Esophagus squamous epithelium (tissue), 5 donors: Measurements from ENCODE around the gene MACC1. TPM values are rescaled to one million over a fixed set of nuclear protein-coding genes. Genes with fewer than 3 reads are reported as not detected.
"Not testable (repeated sequence)": the region's sequence is repeated elsewhere in the genome, so short reads cannot be mapped to it uniquely, and the experiment has no call there.

Experiments
- DNase-seq: peaks from one replicate; lab custom pipeline; 2025; lab: John Stamatoyannopoulos, UW
- H3K27ac ChIP-seq, 4 donors: fragments of 200-600 bp; sonication (generic); one replicate each; pipeline ENCODE4 v1.5.1; 2016 to 2019; ENCODE audit warnings: mild to moderate bottlenecking in 1 of 4
- H3K27me3 ChIP-seq, 4 donors: fragments of 200-600 bp; sonication (generic); 1 replicate in 3 of 4; 2 replicates in 1 of 4; pipeline versions ENCODE4 v1.5.1 to v1.6.0; 2017 to 2021; ENCODE audit warnings: antibody characterized with exemption in 1 of 4
- H3K36me3 ChIP-seq, 3 donors: fragments of 200-600 bp; sonication (generic); one replicate each; pipeline ENCODE4 v1.5.1; 2016 to 2019
- H3K4me1 ChIP-seq, 3 donors: fragments of 200-600 bp; sonication (generic); one replicate each; pipeline ENCODE4 v1.5.1; 2017 to 2019
- H3K4me3 ChIP-seq, 4 donors: fragments of 200-600 bp; sonication (generic); 1 replicate in 3 of 4; 2 replicates in 1 of 4; pipeline ENCODE4 v1.5.1; 2016 to 2019; ENCODE audit warnings: mild to moderate bottlenecking in 2 of 4, moderate library complexity in 1 of 4
- H3K9me3 ChIP-seq, 3 donors: fragments of 200-600 bp; sonication (generic); one replicate each; pipeline ENCODE4 v1.5.1; 2016 to 2019
- POLR2A ChIP-seq, 4 donors: fragments of 450-650 bp; IDR thresholded peaks; one replicate each; pipeline ENCODE4 v1.6.1; 2017; ENCODE audit warnings: antibody characterized with exemption in 4 of 4, mild to moderate bottlenecking in 4 of 4, moderate library complexity in 3 of 4
- WGBS, 2 donors: methylation state at CpG; one replicate each; pipeline ENCODE4 v1.1.5; 2018; 5-methylcytosine and 5-hydroxymethylcytosine counted together
- intact Hi-C: fragments of 100-400 bp; cut with DNase I; formaldehyde crosslinking; loops from one replicate; pipeline ENCODE4 v1.15.0; 2022
- total RNA-seq, 4 donors: library from RNA; depleted of rRNA; stranded (reverse); fragments of >200 nt; gene quantifications; one replicate each; pipeline ENCODE4 v1.1.0, GENCODE V29; 2016
- TF ChIP-seq, protein P1 (sequence below), 6 experiments: fragments of 450-650 bp in 4 of 6; fragments of 200-600 bp in 2 of 6; sonication (generic) in 2 of 6; IDR thresholded peaks; one replicate each; pipeline ENCODE4 v1.5.1; 2016 to 2019; ENCODE audit warnings: antibody characterized with exemption in 6 of 6, mild to moderate bottlenecking in 4 of 6, moderate library complexity in 4 of 6
- donor health status: DM: yes; HTN: yes; CAD: no.

Gene MACC1
- total RNA-seq, 4 donors from 2014 or later, result 17.4 to 32.8 (median 23.2) TPM

DNA sequence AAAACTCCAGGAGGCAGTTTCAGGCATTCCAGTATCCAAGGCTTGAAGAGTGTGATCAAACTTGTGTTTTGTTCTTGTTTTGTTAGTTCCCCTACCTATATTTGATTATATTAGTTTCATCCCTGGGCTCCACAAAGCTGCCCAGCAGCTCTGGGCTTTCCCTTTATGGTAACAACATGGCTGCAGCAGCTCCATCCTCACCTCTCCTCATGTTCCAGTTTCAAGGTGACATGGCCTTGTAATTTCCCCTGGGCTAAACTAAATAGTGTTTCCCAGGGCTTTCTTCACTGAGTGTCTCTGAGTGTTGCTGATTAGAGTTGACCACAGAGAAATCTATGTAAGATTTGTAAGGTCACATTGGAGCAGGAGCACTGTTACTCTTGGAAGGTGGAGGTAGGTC lies 83.4 kb downstream of the MACC1 start:
- intact Hi-C loops, result no loop called here
- H3K27me3 ChIP-seq, result no peaks in the 10 kb centered on the region
- no peak for TF ChIP-seq POLR2A (IDR thresholded peaks at IDR 0.05)
- TF ChIP-seq, protein P1, sequence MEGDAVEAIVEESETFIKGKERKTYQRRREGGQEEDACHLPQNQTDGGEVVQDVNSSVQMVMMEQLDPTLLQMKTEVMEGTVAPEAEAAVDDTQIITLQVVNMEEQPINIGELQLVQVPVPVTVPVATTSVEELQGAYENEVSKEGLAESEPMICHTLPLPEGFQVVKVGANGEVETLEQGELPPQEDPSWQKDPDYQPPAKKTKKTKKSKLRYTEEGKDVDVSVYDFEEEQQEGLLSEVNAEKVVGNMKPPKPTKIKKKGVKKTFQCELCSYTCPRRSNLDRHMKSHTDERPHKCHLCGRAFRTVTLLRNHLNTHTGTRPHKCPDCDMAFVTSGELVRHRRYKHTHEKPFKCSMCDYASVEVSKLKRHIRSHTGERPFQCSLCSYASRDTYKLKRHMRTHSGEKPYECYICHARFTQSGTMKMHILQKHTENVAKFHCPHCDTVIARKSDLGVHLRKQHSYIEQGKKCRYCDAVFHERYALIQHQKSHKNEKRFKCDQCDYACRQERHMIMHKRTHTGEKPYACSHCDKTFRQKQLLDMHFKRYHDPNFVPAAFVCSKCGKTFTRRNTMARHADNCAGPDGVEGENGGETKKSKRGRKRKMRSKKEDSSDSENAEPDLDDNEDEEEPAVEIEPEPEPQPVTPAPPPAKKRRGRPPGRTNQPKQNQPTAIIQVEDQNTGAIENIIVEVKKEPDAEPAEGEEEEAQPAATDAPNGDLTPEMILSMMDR (IDR thresholded peaks at IDR 0.05), result no peak
- DNase-seq, result no peak
- no peaks in the 10 kb centered on the region for H3K36me3 ChIP-seq
- no peak overlapping the region for H3K4me3 ChIP-seq
- H3K4me1 ChIP-seq, result no peaks in the 10 kb centered on the region
- no peak overlapping the region for H3K27ac ChIP-seq
- H3K9me3 ChIP-seq, result no peaks in the 10 kb centered on the region

DNA sequence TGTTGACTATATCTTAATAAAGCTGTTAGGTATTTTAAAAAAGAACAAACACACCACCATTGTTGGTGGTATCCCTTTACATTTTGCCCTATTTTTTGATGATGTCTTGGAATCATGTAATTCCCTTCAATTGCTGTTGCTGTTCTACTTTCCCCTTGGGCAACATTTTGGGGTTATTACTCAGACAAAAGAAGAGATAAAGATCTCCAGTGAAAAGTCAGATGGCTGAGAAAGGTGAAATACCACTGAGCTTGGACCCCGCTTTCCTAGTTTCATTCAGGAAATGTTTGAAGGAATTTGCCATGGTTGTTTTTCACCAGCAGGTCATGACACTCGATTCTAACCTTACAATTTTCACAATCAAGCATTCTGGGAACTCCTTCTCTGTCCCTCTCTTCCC lies 84.6 kb downstream of the MACC1 start:
- intact Hi-C loops, result no loop called here
- no peak for DNase-seq
- Histone ChIP-seq H3K36me3 (no peaks in the 10 kb centered on the region), H3K4me3 (no peak overlapping the region), H3K27me3 (no peaks in the 10 kb centered on the region), H3K9me3 (no peaks in the 10 kb centered on the region), H3K27ac (no peak overlapping the region), H3K4me1 (no peaks in the 10 kb centered on the region)
- TF ChIP-seq, protein P1 (IDR thresholded peaks at IDR 0.05), result no peak
- TF ChIP-seq POLR2A (IDR thresholded peaks at IDR 0.05), result no peak
- 74 to 79% methylated on average over 2 of the region's 2 CpGs for WGBS, 2 donors

DNA sequence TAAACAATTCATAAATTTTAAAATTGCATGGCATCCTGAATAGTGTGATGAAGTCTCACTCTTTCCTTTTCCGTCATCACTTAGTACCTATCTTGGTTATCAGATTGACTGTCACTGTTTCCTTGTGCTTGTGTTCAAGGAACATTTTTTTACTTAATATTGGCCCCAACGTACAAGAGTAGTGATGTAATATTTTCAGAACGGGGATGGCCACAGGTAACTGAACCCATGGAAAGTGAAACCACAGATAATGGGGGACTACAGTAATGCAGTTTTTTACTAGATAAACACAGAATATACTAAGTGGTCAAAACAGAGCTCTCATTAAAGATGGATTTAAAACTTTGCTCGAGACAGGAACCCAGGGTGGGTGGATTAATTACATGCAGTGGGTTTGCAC lies 85.4 kb downstream of the MACC1 start:
- Histone ChIP-seq H3K27ac (no peak overlapping the region), H3K4me3 (no peak overlapping the region), H3K4me1 (no peaks in the 10 kb centered on the region), H3K27me3 (no peaks in the 10 kb centered on the region), H3K36me3 (no peaks in the 10 kb centered on the region), H3K9me3 (no peaks in the 10 kb centered on the region)
- TF ChIP-seq POLR2A (IDR thresholded peaks at IDR 0.05), result no peak
- TF ChIP-seq, protein P1 (IDR thresholded peaks at IDR 0.05), result no peak
- DNase-seq, result no peak
- intact Hi-C loops, result no loop called here
- 76 to 79% methylated on average over 4 of the region's 4 CpGs for WGBS, 2 donors

DNA sequence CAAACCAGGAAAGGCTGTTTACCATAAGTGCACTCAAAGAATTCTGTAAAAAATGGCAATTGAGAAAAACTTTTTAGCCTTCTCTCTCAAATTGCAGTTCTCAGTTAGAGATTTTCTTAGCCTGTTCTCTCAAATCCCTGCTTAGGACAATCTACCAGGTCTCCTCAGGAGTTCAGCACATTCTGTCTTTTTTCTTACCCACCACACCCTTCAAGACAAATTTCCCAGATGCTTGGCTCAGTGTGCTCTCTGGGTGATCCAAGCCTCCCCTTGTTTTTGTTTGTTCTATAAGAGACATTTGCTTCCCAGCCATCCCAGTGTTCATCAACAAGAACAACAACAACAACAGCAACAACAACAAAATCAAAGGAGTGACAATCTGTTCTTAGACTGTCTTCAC lies 87.3 kb downstream of the MACC1 start:
- no peaks in the 10 kb centered on the region for H3K27me3 ChIP-seq
- no peaks in the 10 kb centered on the region for H3K9me3 ChIP-seq
- DNase-seq, result no peak
- TF ChIP-seq POLR2A (IDR thresholded peaks at IDR 0.05), result no peak
- TF ChIP-seq, protein P1 (IDR thresholded peaks at IDR 0.05), result no peak
- H3K4me3 ChIP-seq, result no peak overlapping the region
- H3K27ac ChIP-seq, result no peak overlapping the region
- no peaks in the 10 kb centered on the region for H3K4me1 ChIP-seq
- intact Hi-C loops, result no loop called here
- H3K36me3 ChIP-seq, result no peaks in the 10 kb centered on the region

DNA sequence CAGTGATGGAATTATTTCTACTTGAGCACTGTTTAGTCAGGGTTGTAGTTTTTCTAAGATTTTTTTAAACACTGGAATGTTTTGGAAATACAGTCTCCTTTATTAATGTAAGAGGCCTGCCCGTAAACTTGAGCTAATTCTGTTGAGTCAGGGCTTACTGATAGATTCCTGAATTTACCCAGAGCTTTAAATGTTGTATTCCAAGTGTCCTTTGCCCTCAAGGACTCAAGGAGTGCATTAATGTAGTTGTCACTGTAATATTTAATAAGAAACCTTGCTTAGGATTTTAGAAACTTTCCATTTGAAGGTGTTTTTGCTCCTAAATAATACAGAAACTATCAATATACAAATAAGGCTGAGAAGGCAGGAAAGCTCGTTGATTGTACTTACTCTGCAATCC lies 89.2 kb downstream of the MACC1 start:
- H3K36me3 ChIP-seq, result no peaks in the 10 kb centered on the region
- H3K27ac ChIP-seq, result no peak overlapping the region
- H3K4me1 ChIP-seq, result no peaks in the 10 kb centered on the region
- intact Hi-C loops, result no loop called here
- H3K27me3 ChIP-seq, result no peaks in the 10 kb centered on the region
- TF ChIP-seq POLR2A (IDR thresholded peaks at IDR 0.05), result no peak
- no peak overlapping the region for H3K4me3 ChIP-seq
- no peak for DNase-seq
- 48 to 70% methylated on average over 2 of the region's 2 CpGs for WGBS, 2 donors
- no peaks in the 10 kb centered on the region for H3K9me3 ChIP-seq

DNA sequence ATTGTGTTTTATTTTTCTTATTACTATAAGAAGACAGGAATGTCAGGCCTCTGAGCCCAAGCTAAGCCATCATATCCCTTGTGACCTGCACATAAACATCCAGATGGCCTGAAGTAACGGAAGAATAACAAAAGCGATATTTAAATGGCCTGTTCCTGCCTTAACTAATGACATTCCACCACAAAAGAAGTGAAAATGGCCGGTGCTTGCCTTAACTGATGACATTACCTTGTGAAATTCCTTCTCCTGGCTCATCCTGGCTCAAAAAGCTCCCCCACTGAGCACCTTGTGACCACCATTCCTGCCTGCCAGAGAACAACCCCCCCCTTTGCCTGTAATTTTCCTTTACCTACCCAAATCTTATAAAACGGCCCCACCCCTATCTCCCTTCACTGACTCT lies 91.1 kb downstream of the MACC1 start:
- DNase-seq, intact Hi-C loops, H3K27me3 ChIP-seq, H3K27ac ChIP-seq, H3K36me3 ChIP-seq, H3K9me3 ChIP-seq, H3K4me3 ChIP-seq, H3K4me1 ChIP-seq: not testable (repeated sequence)
- 81 to 87% methylated on average over 4 of the region's 4 CpGs for WGBS, 2 donors

DNA sequence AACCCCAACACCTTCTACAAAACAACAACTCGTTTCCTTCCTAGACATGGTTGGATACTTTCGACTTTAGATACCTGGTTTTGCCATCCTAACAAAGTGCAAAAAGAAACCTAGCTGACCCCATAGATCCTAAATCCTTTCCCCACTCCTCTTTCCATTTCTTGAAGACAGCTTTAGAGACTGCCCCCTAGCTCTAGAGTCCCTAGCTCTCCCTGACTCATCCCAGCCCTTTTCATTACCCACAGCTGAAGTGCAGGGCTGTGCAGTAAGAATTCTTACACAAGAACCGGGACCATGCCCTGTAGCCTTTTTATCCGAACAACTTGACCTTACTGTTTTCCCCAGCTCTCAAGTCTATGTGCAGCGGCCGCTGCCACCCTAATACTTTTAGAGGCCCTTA lies 93.1 kb downstream of the MACC1 start:
- H3K36me3 ChIP-seq, H3K9me3 ChIP-seq, H3K27ac ChIP-seq, H3K4me3 ChIP-seq, intact Hi-C loops, H3K4me1 ChIP-seq, DNase-seq, H3K27me3 ChIP-seq: not testable (repeated sequence)
- 89 to 91% methylated on average over 6 of the region's 6 CpGs for WGBS, 2 donors

DNA sequence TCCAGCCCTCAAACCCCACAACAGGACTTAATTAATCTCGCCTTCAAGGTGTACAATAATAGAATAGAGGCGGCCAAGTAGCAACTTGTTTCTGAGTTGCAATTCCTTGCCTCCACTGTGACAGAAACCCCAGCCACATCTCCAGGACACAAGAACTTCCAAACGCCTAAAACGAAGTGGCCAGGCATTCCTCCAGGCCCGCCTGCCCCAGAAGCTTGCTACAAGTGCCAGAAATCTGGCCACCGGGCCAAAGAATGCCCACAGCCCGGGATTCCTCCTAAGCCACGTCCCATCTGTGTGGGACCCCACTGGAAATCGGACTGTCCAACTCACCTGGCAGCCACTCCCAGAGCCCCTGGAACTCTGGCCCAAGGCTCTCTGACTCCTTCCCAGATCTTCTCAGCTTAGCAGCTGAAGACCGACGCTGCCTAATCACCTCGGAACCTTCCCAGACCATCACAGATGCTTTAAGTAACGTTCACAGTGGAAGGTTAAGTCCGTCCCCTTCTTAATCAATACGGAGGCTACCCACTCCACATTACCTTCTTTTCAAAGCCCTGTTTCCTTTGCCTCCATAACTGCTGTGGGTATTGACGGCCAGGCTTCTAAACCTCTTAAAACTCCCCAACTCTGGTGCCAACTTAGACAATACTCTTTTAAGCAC lies 94.4 kb downstream of the MACC1 start:
- H3K4me3 ChIP-seq, H3K27me3 ChIP-seq, H3K27ac ChIP-seq, H3K9me3 ChIP-seq, DNase-seq, H3K4me1 ChIP-seq, H3K36me3 ChIP-seq, intact Hi-C loops: not testable (repeated sequence)
- WGBS, 2 donors, result 80 to 89% methylated on average over 14 to 15 of the region's 16 CpGs
